Activated CD8-positive, alpha-beta memory T cell treated with anti-CD3 and anti-CD28 coated beads for 4 hours (primary cell): ENCODE data around the gene DLD.
"Not testable (repeated sequence)": the region's sequence is repeated elsewhere in the genome, so short reads cannot be mapped to it uniquely, and the experiment has no call there.

ENCODE experiments used
- DNase-seq, 2 donors: peaks; one replicate each; pipeline ENCODE4 v3.0.0-alpha.2; 2020; ENCODE audit warnings: low read depth in 2 of 2

Gene DLD

DNA sequence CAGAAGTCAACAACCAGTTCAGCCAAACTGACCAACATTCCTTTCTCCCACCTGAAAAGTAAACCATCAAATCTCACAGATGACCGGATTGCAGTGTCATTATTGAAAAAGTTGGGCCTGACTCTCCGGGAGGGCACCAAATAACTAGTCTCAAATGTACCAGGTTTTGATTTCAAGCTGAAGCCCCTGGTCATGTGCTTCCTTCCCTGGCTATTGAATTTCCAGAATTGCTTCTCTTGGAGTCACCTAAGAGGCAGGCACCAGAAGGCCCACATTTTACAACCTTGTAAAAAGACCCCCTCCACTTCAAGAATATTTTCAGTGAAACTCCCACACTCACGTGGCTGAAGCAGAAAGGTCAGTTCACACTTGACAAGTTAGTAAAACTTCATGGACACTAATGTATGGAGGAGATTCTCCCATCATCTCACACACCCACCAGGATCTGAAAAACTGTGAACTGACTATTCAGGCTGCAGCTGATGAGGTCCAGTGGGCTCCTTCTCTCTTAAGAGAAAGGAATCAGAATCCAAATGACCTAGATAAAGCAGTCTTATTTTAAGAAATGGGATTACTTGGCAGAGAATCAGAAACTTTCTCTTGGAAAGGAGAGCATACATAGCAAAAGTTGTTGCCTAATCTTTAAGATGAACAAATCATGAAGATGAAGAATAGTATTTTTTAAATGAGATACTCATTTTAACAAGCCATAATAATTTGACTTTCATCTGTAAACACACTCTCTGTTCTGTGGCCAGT, 53.6 kb downstream of the DLD start:
- DNase-seq = no peak

DNA sequence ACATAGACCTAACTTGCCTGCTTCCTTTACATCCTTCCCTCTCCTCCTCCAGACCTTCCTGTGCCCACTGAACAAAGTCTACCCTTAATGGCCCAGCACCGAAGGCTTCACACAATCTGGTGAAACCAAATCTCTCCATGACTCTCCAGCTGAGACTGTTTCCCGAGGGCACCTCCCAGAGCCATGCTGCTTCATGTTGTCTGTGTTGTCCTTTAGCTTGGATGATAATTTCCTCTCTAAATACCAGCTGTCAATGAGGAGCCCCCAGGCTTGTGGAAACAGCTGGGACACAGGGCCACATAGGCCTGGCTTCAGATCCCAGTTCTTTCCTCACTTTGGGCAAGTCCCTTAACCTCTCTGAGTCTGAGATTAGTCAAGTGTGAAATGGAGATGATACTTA, 54.3 kb downstream of the DLD start:
- no peak for DNase-seq

DNA sequence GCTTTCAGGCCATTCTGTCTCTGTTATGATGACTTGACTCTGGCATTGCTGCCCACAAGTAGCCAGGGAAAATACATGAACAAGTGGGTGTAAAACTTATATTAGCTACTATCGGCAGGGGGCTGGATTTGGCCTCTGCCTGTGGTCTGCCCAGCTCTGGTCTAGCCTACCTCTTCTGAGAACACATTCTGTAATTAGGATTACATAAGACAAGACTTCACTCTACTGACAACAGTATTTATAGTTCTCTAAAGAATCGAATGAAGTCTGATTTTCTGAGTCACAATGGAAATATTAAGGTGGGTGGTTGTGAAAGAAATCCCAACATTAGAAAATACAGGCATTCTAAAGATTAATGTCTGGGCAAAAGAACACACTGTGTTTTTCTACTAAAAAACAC, 55.5 kb downstream of the DLD start:
- no peak for DNase-seq

DNA sequence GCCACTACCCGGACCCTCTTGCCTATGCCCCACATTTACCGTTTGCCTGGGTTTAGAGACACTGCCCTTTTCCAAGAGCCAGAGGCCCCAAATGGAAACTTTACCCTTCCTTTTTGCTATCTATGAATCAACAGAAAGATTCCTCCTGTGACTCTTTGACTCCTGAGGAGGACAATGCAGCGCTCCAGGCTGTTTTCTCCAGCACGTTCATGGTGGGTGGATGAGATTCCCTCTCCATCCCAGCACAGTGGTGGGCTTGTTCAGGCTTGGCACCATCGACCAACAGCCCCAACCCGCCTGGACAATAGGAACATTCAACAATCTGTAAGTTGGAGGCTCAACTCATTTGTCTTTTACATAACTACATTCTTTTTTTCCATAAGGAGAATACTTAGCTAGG, 55.9 kb downstream of the DLD start:
- no peak for DNase-seq

DNA sequence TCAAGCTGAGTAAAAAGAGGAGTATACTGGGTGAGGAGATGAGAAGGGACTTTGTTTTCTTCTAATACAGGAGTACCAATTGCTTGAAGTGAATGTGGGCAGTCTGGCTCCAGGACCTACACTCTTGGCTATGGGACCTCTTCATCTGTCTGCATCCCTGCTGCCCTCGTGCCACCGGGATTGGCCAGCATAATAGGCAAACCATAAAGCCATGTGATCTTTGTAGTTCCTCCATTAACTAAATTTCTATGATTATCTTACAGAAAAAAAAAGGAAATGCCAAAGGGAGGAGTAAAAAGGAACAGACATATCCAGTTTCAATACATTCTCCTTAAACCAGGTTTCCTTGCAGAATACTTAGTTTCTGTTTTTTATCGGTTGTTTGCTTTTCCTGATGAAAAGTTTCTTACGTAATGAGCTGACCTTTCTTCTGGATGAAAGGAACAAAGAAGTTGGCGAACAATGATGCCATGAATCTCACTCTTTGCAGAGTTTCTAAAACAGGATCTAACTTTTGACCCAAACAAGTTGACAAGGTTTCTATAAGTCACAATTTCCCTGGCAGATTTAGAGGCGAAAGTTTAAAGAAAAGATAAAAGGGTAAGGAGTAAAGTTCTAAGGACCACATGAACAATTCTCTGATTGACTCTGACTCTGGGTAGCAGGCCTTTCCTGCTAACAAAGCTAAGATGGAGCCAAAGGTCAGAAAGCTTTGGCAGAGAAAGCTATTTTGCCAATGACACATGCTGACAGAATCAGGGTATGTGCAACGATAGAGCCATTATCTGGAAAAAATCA, 57.9 kb downstream of the DLD start:
- no peak for DNase-seq

DNA sequence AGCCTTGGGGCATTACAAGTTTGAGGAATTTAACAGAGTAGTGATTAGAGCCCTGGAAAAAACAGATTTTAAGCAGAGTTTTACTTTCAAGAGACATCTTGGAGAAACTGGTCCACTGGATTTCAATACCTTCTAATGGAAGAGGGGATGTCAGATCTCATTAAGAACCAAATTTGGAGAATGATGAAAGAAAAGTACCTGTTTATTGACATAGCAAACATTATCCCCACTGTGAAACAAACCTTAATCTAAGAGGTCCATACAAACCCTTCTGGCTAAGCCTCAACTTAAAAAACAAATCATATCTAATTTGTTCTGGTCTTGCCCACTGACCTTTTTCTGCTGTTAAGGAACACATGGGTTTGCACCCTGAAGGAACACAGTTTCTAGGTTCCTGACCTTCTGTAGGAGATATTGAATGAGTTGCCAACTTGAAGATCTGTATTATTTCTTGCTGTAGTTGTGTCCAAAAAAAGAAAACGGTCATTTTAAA, 58.5 kb downstream of the DLD start:
- no peak for DNase-seq

DNA sequence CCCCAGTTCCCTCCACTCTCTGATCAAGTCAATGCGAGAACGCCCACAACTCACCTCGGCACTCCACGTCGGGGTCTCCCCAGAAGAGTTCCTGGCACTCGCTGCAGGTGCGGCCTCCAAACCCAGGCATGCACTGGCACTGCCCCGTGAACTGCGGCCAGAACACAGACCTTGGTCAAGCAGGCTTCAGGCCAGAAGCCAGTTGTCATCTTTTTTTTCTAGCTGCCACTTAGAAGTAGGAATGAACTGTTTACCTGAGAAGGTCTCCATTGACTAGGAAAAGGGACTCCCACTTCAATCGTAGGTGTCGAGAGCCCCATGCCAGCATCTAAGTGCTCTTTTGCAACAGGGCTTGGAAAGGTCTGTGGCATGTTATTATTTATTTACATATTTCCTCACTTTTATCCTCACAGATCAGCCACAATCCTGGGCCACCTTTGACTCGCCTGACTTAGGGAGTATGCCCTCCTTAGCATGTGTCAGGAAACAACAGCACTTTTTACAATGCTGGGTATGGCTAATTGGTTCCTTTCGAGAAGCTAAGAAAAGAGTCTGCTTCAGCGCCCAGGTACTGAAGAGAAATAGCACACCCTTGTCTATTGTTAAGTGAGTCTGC, 60.3 kb downstream of the DLD start:
- DNase-seq = no peak

DNA sequence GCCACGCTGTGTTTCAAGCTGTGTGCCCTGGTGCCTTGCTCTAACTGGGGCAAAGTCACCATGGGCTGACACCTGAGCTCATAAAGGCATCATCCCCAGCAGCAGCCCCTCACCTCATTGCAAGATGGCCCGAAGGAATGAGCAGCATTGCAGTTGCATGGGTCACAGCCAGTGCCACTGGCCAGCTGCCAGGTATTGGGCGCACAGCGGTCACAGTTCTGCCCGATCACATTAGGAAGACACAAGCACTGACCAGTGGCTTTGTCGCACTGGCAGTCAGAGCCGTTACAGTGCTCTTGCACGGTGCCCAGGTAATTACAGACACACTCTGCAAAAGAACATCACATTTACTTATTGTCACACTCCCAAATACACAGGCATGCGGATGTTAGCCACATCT, 60.9 kb downstream of the DLD start:
- DNase-seq = no peak

DNA sequence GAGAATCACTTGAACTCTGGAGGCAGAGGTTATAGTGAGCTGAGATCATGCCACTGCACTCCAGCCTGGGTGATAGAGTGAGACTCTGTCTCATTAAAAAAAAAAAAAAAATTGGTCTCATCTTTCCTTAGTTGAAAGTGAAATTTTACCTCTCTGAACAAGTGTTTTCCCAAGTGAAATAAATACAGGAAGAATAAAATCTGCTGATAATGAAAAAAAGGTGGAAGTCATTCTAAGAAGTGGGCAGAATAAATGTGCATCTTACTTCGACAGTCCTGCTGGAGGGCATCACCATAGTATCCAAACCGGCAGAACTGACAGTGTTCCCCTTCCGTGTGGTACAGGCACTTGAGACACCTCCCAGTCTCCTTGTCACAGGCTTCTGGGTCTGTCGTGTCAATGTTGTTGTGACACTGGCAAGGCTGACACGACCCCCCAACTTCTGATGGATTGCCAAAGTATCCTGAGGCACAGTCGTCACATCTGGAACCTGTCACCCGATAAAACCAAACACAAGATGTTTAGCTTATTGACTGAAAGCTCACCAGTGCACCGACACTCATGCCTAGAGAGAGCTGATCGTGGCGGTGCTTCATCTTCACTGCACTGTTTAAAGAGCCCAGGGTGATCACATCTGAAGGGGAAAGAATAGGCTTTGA, 62.4 kb downstream of the DLD start:
- DNase-seq = no peak

DNA sequence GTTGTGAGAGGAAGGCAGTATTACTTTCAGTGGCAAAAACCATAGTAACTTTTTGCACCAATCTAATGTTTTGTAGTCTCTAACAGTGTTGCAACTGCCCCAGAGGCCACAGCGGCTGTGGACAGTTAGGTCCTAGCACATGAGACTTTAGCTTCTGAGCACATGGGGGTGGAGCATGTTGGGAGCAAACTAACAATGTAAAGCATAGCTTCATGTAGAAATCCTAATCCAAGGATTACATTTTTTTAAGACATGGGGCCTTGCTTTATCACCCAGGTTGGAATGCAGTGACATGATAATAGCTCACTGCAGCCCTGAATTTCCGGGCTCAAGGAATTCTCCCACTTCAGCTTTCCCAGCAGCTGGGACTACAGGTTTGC, 62.9 kb downstream of the DLD start:
- DNase-seq = no peak

DNA sequence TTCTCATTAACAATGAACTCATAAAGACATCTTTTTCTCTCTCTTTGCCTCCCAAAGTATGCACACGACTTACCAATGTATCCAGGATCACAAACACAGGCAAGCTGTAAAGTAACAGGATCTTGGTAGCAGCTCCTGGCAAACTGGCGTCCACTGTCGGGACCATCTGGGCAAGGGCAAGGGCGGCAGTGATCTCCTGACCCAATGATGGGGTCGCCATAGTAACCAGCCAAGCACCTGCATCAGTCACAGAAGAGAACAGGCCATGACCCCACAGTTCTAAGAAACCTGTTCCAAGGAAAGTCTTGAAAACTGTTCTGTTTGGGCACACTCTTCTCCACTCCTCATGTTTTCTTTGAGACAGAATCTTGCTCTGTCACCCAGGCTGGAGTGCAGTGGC, 64.4 kb downstream of the DLD start:
- DNase-seq = no peak

DNA sequence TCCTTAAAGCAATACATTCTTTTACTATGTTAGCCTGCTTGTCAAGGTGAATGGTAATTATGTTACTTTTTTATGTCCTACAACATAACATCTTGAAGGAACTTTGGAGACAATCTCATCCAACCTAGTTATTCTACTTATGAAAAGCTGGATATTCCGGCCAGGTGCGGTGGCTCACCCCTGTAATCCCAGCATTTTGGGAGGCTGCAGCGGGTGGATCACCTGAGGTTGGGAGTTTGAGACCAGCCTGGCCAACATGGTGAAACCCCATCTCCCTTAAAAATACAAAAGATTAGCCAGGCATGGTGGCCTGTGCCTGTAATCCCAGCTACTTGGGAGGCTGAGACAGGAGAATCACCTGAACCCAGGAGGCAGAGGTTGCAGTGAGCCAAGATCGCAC, 66.0 kb downstream of the DLD start:
- DNase-seq = not testable (repeated sequence)

DNA sequence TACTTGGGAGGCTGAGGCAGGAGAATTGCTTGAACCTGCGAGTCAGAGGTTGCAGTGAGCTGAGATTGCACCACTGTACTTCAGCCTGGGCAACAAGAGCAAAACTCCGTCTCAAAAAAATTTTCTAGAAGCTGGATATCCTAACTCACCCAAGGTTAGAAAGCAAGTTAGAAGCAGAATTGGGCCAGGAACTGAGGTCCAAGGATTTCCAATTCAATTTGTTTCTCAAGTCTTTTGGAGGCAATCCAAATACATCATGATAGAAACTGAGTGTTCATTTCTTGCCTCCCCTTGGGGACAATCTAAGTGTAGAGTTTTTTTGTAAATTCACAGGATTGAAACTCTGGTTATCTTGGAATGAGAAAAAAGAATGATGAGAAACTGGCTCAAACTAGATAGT, 66.5 kb downstream of the DLD start:
- DNase-seq = no peak

DNA sequence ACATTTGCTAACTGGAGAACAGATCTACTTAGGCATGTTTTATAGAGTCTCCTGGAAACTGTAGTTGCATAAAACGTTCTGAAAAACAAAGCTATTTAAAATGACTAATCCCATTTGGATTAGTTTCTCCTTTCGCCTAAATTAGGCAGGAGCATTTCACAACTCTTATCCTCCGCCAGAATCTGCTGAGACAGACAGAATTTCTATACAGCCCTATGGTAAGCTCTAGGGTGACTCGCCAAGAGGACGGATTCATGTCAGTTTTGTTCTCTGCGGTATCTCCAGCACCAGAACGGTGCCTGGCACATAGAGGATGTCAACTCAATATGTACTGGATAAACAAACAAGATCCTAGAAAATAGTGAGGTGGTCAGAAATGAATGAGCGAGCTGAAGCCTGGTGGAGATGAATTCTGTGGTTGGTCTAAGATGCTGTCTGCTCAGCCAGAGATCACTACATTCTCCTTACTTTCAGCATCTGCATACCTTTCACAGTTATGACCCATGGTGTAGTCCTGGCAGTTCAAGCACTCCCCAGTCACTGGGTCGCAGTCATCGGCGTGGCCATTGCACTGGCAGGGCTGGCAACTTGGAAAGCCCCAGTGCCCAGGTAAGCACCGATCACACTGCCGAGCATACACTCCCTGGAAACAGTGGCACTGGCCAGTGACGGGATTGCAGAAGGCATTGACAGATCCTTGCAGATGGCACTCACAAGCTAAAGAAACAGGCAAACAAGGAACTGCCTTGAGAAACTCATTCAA, 68.0 kb downstream of the DLD start:
- DNase-seq = no peak

DNA sequence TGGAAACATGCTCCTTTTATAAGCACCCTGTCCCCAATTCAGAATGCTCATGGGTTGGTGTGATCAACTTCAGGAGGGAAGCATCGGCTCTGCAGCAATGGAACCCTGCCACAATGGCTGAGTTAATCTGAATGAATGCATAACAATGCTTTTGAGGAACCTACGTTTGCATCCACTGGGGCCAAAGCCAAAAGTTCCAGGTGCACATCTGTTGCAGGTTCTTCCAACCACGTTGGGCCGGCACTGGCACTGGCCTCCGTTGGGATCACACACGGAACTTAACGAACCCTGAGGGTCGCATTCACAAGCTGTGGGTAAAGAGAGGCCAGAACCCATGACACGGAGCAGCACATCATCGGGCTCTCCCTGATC, 68.5 kb downstream of the DLD start:
- DNase-seq = no peak

DNA sequence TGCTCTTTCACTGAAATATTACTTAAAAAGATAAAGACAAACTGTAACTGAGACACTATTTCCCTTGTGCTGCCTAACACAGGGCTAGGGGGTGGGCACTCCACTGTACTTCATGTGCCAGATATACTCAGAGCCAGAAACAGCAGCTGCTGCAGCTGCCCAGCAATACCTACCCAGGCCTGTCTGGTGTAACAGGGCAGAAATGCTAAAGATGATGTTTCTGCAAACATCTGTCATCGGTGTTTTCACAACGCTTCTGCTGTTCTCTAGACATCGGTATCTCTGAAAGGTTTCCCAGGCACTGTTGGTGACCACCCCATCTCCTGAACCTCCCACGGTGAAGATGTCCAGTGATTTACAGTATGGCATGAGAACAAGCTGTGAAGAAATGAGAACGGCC, 69.3 kb downstream of the DLD start:
- no peak for DNase-seq

DNA sequence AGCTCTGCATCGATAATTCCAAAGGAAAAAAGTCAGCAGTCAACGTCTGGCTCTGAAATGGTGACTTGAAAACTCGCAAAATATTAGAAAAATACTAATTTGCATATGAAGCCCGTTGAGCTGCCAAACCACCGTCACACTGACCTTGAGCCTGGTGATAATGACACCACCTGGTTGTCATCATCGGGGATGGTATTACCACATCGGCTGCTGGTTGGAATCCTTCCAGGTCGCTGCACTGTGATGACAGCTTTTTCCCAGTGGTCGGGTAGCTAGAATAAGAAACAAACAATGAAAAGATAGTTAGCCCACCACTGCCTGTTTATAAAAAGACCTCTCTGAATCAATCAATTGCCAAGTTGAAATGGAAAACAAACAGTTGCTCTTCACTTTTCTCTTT, 70.4 kb downstream of the DLD start:
- DNase-seq = no peak

DNA sequence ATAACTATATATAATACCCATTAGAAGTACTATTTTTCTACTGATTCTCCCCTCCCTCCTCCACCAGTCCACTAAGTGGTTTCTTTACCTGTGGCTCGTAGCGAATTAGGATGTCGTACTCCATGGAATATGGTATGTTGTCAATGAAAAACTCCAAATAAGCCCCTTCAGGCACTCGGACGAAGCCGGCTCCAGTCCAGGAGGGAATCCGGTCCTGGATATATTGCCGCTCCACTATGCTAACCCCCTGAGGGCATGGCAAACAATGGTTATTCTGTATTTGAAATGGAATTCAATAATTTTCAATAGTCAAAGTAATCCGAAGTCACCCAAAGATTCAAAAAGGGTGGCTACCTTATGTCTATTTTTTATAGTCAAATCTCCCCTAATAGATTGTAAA, 71.8 kb downstream of the DLD start:
- no peak for DNase-seq

DNA sequence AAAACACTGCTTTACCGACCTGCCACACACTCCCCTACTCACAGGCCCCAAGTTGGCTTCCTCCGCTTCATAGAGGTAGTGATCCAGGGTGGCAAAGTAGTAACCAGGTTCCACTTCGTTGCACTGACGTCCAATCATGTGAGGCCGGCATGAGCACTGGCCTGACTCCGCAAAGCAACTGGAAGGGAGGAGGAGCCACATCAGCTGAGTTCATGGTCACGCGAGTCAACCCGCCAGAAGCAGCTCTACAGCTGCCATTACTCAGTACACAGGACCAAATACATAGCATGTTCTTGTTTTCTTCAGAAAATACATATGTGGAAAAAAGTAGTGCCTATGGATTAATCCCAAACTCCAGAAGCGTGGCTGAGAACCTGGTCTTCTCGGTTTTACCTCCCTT, 73.5 kb downstream of the DLD start:
- no peak for DNase-seq

DNA sequence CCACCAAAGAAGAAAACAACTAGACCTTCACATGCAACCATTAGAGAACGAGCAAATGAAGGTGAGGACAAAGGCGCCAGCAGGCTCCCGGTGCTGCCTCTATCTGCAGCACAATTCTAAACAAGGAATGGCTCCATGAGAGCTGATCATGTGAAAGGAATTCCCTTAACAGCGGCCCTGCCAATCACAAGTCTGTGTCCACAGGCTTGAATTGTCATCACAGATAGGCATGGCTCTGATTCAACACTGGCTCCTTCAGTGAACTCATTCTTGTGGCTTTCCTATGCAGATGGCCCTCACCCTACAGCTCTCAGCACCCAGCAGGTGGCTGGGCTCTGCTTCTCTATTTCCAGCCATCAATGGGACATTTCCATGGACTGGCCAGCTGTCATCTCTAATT, 75.7 kb downstream of the DLD start:
- no peak for DNase-seq

DNA sequence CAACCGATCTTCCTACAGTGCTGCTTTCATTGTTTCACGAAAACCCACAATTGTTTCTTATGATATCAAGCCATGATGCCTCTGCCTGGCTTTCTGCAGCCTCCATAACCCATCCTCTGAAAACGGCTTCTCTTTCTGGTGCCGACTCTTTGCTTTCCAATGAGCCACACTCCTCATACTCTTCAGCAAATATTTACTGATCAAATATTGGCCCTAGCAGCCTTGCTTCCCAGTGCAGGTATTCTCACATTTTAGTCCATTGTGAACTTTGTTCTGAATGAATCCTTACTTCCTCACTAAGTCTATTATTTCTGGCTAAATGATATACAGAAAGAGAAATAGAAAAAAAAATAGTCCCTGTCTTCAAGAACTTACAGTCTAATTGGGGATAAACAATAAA, 76.4 kb downstream of the DLD start:
- DNase-seq = no peak

DNA sequence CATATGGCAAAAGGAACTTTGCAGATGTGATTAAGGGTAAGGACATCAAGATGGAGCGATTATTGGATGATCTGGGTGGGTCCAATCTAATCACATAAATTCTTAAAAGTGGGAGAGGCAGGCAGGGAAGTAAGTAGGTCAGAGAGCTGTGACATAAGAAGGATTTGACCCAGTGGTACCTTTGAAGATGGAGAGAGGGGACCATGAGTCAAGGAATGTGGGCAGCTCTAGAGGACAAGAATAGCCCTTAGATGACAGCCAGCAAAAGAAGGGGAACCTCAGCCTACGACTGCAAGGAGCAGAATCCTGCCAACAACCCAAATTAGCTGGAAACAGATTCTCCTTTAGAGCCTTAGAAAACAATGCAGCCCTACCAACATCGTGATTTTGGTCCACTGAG, 77.5 kb downstream of the DLD start:
- DNase-seq = no peak
